ENCODE measurements around the gene SAMD11. TPM values are rescaled to one million over a fixed set of nuclear protein-coding genes. Genes with fewer than 3 reads are reported as not detected.

The SAMD11 gene
- total RNA-seq, 1 donor from 2014 or later, result 10.2 TPM

DNA sequence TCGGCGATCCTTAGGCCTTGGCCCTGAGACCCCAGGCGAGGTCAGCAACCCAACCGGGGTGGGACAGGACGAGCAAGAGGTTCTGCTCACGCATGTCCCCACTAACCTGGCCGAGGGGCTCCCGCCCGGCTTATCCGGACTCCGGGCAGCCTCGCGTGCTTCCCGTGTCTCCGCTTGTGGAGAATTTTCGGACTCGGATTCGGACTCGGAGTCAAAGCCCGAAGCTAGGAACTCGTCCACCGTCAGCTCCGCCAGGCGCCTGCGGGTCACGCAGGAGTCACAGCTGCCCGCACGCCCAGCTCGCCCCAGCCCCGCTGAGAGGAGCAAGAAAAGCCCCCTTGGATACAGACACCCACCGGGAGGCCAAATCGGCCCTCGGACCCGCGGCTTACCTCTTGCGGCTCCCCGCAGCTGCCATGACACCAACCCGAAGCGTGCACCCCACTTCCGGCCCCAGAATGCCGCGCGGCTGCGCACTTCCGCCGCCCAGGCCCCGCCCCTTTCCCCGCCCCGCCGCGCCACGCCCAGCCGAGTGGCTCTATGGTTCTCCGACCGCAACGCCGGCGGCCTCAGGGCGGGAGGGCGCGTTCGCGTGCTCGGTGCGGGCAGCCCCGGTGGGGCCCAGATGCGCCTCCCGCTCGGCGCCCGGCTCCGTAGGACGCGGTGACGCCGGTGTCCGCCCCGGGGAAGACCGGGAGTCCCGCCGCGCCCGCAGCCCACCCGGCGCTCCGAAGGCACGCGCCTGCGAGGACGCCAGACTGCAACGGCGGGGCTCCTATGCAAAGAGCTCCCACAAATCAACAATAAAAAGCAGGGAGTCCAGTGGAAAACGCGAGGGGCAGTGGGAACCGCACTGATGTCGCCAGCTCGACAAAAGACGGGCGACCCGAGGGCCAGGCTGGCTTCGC is 35.4 kb downstream of the SAMD11 start, which contains the start of gene NOC2L:
Gene NOC2L, minus strand, starts transcription at position 434 of the 908 bp plus-strand sequence. Its CDS starts 16 bp downstream, at position 418.
- DNase-seq (ENCODE audit: low spot score), result peak; percentile 96
- intact Hi-C loops (cut with DNase I), result no loop called here

GRCh38 chr1:959731-960362 is 36.1 kb downstream of the SAMD11 start:
- DNase-seq (ENCODE audit: low spot score), result no peak
- intact Hi-C loops (cut with DNase I), result no loop called here

DNA sequence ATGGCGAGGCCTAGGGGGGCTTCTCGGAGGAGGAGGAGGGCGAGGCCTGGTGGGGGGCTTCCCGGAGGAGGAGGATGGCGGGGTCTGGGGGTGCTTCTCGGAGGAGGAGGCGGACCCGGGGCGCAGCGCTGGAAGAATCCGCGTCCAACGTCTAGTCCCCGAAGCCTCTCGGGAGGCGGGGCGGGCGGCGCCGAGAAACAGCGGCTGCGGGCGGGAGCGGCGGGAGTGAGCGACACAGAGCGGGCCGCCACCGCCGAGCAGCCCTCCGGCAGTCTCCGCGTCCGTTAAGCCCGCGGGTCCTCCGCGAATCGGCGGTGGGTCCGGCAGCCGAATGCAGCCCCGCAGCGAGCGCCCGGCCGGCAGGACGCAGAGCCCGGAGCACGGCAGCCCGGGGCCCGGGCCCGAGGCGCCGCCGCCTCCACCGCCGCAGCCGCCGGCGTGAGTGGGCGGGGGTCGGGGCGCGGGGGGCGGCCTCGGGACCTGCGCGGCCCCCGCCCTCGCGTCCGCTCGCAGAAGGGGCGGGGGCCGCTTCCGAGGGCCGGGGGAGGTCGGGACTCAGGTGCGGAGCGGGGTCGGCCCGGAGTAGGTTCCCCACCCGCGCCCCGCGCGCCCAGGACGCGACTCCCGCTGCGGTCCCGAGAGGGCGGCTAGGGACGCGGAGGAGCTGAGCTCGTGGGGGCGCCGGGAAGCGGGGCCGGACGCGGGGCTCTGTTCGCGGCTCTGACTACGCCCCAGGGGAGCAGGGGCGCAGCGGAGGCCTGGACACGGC is 36.8 kb downstream of the SAMD11 start, which contains the start of gene KLHL17:
Gene KLHL17, plus strand, starts transcription at position 222 of the 769 bp plus-strand sequence. Its CDS starts 110 bp downstream, at position 332.
- peak; percentile 90 for DNase-seq (ENCODE audit: low spot score)
- intact Hi-C loops (cut with DNase I), result no loop called here

DNA sequence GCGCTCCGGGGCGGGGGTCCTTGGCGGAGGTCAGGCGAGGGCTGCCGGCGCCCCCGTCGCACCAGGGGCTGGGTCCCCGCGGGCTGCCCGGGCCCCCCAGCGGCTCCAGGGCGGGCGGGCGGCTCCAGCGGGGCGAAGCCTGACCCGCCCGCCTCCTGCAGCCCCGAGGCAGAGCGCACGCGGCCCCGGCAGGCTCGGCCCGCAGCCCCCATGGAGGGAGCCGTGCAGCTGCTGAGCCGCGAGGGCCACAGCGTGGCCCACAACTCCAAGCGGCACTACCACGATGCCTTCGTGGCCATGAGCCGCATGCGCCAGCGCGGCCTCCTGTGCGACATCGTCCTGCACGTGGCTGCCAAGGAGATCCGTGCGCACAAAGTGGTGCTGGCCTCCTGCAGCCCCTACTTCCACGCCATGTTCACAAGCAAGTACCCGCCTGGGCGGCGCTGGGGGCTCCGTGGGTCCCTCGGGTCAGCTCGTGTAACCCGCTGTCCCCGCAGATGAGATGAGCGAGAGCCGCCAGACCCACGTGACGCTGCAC is 37.5 kb downstream of the SAMD11 start:
- intact Hi-C loops (cut with DNase I), result no loop called here
- DNase-seq (ENCODE audit: low spot score), result no peak

DNA sequence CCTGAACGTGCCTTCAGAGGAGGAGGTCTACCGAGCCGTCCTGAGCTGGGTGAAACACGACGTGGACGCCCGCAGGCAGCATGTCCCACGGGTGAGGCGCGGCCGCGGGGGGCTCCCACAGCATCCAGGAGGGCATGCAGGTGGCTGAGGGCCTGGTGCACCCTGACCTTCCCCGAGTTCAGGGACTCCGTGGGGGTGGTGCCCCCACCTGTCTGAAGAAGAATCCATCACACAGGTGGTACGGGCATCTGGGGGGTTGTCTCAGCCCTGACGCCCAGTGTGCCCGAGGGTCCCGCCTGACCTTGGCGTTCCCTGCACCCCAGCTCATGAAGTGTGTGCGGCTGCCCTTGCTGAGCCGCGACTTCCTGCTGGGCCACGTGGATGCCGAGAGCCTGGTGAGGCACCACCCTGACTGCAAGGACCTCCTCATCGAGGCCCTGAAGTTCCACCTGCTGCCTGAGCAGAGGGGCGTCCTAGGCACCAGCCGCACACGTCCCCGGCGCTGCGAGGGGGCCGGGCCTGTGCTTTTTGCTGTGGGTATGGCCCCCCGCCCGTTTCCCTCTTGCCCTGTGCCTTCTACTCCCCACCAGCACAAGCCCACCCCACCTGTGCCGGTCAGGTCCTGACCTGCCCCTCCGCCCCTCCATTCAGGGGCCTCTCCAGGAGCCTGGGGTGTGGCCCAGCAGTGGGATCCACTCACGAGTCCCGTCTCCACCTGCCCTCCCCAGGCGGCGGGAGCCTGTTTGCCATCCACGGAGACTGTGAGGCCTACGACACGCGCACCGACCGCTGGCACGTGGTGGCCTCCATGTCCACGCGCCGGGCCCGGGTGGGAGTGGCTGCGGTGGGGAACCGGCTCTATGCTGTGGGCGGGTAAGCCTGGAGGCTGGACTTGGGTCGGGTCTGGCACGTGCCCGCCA is 38.9 kb downstream of the SAMD11 start:
- intact Hi-C loops (cut with DNase I), result no loop called here
- no peak for DNase-seq (ENCODE audit: low spot score)

GRCh38 chr1:963301-963651 is 39.6 kb downstream of the SAMD11 start:
- intact Hi-C loops (cut with DNase I), result no loop called here
- no peak for DNase-seq (ENCODE audit: low spot score)

DNA sequence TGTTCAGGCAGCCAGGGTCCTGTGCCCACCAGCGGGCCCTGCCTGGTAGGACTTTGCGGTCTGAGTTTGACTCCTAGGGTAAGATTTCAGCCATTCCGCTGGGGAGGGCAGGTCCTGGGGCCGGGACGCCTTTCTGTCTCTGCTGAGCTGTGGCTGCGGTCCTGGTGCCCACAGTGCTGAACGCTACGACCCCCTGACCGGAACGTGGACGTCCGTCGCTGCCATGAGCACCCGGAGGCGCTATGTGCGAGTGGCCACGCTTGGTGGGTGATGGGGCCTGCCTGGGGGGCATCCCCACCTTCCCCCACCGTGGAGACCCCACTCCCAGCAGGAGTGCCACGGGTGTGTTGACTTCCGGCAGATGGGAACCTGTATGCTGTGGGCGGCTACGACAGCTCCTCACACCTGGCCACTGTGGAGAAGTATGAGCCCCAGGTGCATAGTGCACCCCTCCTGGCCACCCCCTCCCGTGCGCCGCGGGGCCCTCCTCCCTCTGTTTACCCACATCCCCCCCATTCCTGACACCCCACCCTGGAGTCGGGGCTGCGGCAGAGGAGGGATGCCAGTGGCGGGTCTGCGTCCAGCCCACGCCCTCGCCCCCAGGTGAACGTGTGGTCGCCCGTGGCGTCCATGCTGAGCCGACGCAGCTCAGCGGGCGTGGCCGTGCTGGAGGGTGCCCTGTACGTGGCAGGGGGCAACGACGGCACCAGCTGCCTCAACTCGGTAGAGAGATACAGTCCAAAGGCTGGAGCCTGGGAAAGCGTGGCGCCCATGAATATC is 40.2 kb downstream of the SAMD11 start:
- DNase-seq (ENCODE audit: low spot score), result no peak
- intact Hi-C loops (cut with DNase I), result no loop called here

GRCh38 chr1:964691-965525 is 41.2 kb downstream of the SAMD11 start:
- DNase-seq (ENCODE audit: low spot score), result no peak
- intact Hi-C loops (cut with DNase I), result no loop called here

DNA sequence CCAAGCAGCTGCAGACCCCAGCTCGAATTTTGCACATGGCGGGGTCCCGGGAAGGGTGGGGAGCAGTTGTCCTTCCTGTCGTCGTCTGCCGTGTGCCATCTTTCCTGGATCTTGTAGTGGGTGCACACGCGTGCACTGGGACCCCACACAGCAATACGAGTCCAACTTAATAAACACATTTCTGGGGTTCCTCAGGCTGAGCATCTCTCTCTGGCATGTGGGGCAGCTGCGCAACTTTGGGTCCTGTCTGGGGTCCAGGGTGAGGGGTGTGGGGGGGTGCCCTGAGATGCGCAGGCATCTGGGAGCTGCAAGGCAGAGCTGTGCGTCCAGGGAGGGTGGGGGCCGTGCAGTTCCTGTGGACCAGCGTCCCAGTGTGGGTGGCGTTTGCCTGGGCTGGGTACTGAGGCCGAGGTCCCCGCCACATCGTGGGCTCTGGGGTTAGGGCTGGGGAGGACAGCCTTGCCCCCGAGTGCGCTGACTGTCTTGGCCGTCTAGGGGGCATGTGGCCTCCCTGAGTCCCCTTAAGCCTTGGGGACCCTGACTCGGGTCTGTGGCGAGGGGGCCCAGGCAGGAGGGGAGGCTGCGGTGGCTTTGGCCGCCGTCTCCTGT is 41.9 kb downstream of the SAMD11 start:
- intact Hi-C loops (cut with DNase I), result no loop called here
- no peak for DNase-seq (ENCODE audit: low spot score)

DNA sequence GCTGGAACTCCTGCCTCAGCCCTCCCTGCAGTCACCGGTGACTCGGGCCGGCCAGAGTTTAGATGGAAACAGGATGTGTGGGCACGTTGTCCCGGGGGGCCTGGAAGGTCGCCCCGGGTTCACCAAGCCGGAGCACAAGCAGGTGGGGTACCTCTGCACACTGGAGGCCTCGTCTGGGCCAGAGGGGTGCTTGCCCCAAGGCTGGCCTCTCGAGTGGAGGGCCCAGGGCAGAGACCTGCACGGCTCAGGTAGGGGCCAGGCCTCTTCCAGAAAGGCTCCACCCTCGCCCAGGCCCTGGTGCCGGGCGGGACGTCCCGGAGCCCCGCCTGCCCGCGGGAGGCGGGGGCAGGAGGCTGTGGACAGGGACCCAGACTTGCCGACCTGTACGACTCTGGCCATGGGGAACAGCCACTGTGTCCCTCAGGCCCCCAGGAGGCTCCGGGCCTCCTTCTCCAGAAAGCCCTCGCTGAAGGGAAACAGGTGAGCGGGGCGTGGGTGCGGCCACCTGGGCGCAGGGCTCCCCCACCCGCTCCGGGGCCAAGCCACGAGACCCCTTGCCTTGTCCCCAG is 42.5 kb downstream of the SAMD11 start, which contains the start of gene PLEKHN1:
Gene PLEKHN1, plus strand, starts transcription at position 348 of the 569 bp plus-strand sequence. Its CDS starts 50 bp downstream, at position 398.
- DNase-seq (ENCODE audit: low spot score), result no peak
- intact Hi-C loops (cut with DNase I), result no loop called here

GRCh38 chr1:966704-967300 is 43.1 kb downstream of the SAMD11 start:
- intact Hi-C loops (cut with DNase I), result no loop called here
- DNase-seq (ENCODE audit: low spot score), result peak; percentile 91

DNA sequence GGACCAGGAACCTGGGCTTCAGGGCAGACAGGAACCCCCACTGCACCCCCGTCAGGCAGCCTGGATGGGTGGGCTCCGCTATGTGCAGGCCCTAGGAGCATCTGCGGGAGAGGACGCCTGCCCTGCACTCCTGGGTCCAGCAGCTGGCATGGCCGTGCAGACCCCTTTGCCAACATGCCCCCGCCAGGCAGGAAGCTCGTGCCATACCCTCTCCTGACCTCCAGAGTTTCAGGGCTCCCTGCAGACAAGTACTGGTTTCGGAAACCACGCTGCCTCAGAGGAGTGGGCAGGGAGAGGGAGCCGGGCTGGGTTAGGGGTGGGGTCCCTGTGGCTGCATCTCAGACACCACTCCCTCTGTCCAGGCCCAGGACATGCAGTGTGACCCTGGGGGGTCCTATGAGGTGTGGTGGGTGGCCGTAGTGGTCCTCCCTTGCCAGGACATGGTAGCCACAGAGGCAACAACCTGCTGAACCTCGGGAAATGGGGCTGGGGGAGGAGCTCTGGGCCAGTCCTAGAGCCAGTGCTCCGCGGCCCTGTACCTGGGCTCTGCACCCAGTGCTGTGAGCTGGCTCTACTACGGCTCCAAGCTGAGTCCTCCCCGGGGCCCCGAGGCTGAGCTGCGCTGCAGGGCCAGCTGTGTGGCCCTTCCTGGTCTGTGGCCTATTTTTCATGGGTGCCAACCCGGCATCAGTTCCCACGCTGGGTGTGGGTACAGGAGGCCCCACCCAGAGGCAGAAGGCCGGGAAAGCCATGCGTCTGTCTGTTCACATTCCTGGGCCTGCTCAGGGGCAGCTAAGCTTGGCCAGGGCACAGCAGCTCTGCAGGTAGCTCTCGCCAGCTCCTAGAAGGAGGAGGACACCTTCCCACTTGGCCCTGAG is 44.0 kb downstream of the SAMD11 start:
- intact Hi-C loops (cut with DNase I), result no loop called here
- no peak for DNase-seq (ENCODE audit: low spot score)

DNA sequence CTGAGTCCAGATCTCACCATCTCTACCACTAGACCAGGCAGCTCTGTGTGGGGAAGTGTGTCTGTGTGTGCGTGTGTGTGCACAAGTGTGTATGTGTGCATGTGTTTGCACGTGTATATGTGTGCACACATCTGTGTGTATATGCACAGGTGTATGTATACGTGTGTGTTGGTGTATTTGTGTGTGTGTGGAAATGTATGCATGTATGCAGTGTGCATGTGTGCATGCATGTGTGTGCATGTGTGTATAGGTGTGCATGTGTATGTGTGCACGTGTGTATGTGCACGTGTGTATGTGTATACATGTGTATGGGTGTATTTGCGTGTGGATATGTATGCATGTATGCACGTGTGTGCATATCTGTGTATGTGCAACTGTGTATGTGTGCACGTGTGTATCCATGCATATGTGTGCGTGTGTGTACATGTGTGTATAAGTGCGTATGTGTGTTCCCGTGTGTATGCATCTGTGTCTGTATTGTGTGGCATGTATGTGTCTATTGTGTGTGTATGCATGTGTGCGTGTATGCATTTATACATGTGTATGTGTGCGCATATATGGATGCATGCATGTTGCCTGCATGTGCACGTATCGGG is 45.6 kb downstream of the SAMD11 start:
- DNase-seq (ENCODE audit: low spot score), result no peak

DNA sequence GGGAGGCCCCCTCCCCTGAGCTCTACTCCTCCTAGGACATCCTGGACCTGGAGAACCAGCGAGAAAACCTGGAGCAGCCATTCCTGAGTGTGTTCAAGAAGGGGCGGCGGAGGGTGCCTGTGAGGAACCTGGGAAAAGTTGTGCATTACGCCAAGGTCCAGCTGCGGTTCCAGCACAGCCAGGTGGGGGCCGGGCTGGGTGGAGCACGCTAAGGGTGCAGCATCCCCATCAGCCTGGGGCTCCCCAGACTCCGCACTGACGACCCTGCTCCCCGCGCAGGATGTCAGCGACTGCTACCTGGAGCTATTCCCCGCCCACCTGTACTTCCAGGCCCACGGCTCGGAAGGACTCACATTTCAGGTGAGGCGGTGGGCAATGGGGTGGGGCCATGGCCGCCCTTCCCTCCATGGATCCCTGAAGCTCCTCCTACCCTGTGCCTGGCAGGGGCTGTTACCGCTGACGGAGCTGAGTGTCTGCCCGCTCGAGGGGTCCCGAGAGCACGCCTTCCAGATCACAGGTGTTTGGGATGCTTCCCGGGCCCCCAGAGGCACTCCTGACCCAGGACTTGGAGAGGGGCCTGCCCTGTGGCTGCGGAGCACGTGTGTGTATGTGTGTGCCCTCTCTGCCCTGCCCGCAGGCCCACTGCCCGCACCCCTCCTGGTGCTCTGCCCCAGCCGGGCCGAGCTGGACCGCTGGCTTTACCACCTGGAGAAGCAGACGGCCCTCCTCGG is 46.7 kb downstream of the SAMD11 start:
- DNase-seq (ENCODE audit: low spot score), result no peak
- intact Hi-C loops (cut with DNase I), result no loop called here

More for the DNA sequence above, 45.6 kb downstream of the SAMD11 start:
- intact Hi-C loops (cut with DNase I), result no loop called here
